GM18502 (cell line): ENCODE results near the gene SPATA9.

ENCODE experiments used
- ATAC-seq: cut with Tn5 transposase; IDR thresholded peaks from one replicate; pipeline ENCODE4 v1.9.1; 2021; ENCODE audit warnings: mild to moderate bottlenecking; ENCODE audit not compliant: unreplicated experiment, poor library complexity

Gene SPATA9

GRCh38 chr5:95682891-95683290, at the start of gene SPATA9:
Gene SPATA9 (minus strand): TSS chr5:95682991. CDS start chr5:95682854, 137 bp downstream.
- ATAC-seq = no peak

GRCh38 chr5:95731571-95732554, 49.1 kb upstream of the SPATA9 start:
- ATAC-seq = peak; percentile 30

GRCh38 chr5:95730730-95731570, 48.2 kb upstream of the SPATA9 start, which contains the start of gene RHOBTB3:
Gene RHOBTB3 (plus strand): TSS chr5:95731336. CDS start chr5:95731683, 347 bp downstream.
- ATAC-seq = peak; percentile 61

GRCh38 chr5:95730011-95730700, 47.4 kb upstream of the SPATA9 start:
- ATAC-seq = no peak

- ATAC-seq = no peak
These were observed 46.6 kb upstream of the SPATA9 start for GRCh38 chr5:95729115-95730010.

- ATAC-seq = no peak
These were observed 45.8 kb upstream of the SPATA9 start for GRCh38 chr5:95728494-95729114.

GRCh38 chr5:95727764-95728191, 45.0 kb upstream of the SPATA9 start:
- peak; percentile 50 for ATAC-seq

GRCh38 chr5:95726811-95727763, 44.3 kb upstream of the SPATA9 start:
- ATAC-seq = no peak

GRCh38 chr5:95725937-95726810, 43.4 kb upstream of the SPATA9 start:
- peak; percentile 36 for ATAC-seq

- no peak for ATAC-seq
These were observed 42.5 kb upstream of the SPATA9 start for GRCh38 chr5:95725071-95725820.

GRCh38 chr5:95723632-95724369, 41.0 kb upstream of the SPATA9 start:
- ATAC-seq = no peak

GRCh38 chr5:95721582-95722295, 38.9 kb upstream of the SPATA9 start:
- no peak for ATAC-seq

- ATAC-seq = no peak
These were observed 37.4 kb upstream of the SPATA9 start for GRCh38 chr5:95720094-95720786.

GRCh38 chr5:95718738-95719137, 35.9 kb upstream of the SPATA9 start:
- no peak for ATAC-seq
